GM18858 (cell line): ENCODE results near the gene PSMC1.
"Not testable (repeated sequence)": the region's sequence is repeated elsewhere in the genome, so short reads cannot be mapped to it uniquely, and the experiment has no call there.

Experiments
- ATAC-seq: cut with Tn5 transposase; IDR thresholded peaks from one replicate; pipeline ENCODE4 v1.9.1; 2021; ENCODE audit not compliant: unreplicated experiment

The PSMC1 gene

DNA sequence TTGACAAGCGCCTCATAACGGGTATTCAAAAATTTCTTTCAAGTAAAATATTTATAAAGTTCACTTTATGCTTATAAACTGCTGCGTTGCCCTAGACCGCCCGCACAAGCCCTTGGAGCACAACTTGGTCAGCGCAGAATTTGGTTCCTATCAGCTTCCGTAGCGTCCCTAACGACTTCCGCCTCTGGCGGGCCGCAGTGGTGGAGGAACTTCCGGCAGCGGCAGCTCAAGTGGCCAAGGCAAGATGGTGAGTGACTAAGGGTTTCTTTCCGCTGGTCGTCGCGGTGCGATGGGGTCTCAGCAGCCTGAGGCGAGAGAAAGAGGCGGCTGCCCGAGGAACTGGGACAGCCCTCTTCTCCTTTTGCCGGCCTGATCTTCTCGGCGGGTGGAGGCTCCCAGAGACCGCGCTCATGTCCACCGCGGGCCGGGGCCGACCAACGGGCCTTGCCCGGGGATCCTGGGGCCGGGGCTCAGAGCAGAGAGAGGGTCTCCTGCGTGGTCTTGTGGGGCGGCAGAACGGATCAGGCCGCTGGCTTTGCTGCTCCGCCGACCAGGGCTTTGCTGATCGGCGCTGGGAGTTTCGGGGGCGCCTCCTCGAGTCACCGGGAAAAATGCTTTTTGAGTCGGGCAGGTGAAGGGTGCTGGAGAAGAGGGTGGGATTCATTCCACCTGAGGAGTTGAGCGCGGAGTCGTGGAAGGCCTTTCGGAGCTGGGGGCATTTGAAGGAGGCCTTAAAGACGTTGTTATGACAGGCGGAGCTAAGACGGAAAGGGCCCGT is at the start of gene PSMC1:
TSS of gene PSMC1 (plus strand) at position 200 of the 778 bp plus-strand sequence. CDS start at position 245, 45 bp downstream.
- peak; percentile 95 for ATAC-seq

- no peak for ATAC-seq
Observed at GRCh38 chr14:90213099-90213748, 43.1 kb upstream of the PSMC1 start.

DNA sequence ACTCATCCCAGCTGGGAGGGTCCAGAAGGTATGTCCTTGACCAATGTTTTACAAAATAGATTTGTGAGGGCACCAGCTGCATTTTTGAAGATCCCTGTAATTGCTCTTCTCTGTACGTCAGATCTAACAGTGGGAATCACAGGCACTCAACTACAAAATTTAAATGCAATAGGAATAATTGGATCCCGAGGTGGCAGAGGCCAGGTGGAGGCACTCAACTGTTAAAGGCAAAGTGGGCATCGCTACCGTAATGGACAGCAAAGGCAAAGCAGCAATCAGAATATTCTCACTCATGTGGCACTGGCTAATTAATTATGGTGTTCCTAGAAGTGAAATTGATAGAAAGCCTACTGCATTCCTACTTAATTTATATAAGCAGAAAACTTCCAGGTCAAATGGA is 27.9 kb upstream of the PSMC1 start:
- ATAC-seq, result no peak

- ATAC-seq, result not testable (repeated sequence)
Observed at GRCh38 chr14:90229942-90230341, 26.4 kb upstream of the PSMC1 start.

GRCh38 chr14:90235179-90235976 is 21.0 kb upstream of the PSMC1 start:
- no peak for ATAC-seq

- no peak for ATAC-seq
Observed at GRCh38 chr14:90239139-90239538, 17.2 kb upstream of the PSMC1 start.

DNA sequence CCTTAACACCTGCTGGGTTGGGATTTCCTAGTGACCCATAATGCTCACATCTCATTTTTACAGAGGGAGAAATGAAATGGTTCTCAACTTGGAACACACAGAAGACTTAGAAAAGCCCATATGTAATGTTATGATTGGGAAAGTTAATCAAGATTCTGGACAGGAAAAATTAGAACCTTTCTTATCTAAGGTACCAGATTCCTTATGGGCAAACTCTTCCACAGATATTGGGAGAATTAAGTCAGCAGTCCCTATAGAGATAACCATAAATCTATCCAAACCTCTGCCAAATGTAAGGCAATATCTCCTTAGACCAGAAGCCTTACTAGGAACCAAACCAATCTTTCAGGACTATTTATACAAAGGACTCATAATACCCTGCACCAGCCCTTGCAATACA is 13.9 kb upstream of the PSMC1 start:
- no peak for ATAC-seq

- ATAC-seq, result no peak
Observed at GRCh38 chr14:90246936-90247335, 9.4 kb upstream of the PSMC1 start.

- not testable (repeated sequence) for ATAC-seq
Observed at GRCh38 chr14:90247441-90247840, 8.9 kb upstream of the PSMC1 start.

- ATAC-seq, result no peak
Observed at GRCh38 chr14:90248594-90248993, 7.8 kb upstream of the PSMC1 start.

DNA sequence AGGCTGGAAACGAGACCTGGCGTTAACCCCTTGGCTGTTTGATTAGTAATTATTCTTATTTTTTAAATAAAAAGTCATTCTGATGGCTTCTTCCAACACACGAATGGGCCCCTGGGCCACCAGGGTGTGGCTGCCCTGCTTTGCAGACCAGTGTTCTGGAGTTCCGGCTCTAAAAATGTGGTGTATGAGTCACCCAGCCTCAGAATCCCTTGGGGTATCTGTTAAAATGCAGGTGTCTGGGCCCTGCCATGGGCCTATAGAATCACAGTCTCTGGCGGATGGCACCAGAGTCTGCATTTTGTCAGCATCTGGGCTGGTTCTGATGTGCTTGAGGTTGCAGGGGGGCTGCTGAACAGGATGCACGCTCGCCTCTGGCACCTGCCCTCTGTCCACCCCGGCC is 2.5 kb upstream of the PSMC1 start:
- ATAC-seq, result no peak

DNA sequence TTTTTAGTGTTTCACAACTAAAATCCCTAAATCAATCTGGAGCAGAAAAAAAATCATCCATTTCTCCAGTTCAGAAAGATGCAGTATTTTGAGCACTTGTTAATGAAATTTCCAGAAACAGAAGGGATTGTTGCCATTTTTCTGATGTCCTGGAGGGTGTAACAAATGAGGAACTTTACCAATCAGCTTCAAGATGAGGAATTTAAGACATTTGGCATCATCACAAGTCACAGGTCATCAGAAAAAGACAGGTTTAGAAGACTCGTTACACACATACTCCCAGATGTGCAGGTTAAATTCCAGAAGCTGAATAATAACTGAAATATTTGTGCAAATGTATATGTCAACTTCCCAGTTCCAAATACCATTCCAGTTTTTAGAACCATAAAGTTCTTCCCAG is 482 bp upstream of the PSMC1 start:
- no peak for ATAC-seq

- ATAC-seq, result no peak
Observed at GRCh38 chr14:90263748-90264449, 7.5 kb downstream of the PSMC1 start.

GRCh38 chr14:90266441-90267154 is 10.2 kb downstream of the PSMC1 start:
- no peak for ATAC-seq

GRCh38 chr14:90268420-90268819 is 12.1 kb downstream of the PSMC1 start:
- ATAC-seq, result no peak

GRCh38 chr14:90272523-90272922 is 16.2 kb downstream of the PSMC1 start:
- no peak for ATAC-seq

- ATAC-seq, result no peak
Observed at GRCh38 chr14:90273532-90273931, 17.2 kb downstream of the PSMC1 start.

- ATAC-seq, result no peak
Observed at GRCh38 chr14:90274019-90274418, 17.7 kb downstream of the PSMC1 start.

- no peak for ATAC-seq
Observed at GRCh38 chr14:90274808-90275457, 18.6 kb downstream of the PSMC1 start.

DNA sequence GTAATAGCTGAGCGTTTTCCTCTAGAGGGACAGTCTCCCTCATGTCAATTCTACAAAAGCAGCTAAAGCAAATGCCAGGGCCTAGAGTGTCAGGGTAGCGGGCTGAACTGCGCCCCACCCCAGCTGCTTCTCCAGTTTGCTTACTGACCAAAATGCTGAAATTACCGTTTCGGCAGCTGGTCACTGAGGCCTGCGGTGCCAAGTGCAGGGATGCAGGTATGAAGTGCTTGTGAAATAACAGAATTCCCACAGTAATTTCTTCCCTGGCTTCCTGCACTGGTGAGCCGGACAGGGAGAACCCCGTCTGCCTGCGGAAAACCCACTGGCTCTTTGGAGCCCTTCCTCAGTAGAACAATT is 19.1 kb downstream of the PSMC1 start:
- no peak for ATAC-seq
